Natural killer cell (primary cell): Measurements from ENCODE around the gene SERPINA10. TPM values are rescaled to one million over a fixed set of nuclear protein-coding genes. Genes with fewer than 3 reads are reported as not detected.

Experiments
- ATAC-seq, 3 donors: fragments of 150-1000 bp in 2 of 3; fragments of 200-7000 bp in 1 of 3; cut with Tn5 transposase; 1 replicate in 1 of 3; 2 replicates in 2 of 3; pipeline ENCODE4 v1.10.0; 2021; ENCODE audit warnings: mild to moderate bottlenecking in 2 of 3, moderate library complexity in 2 of 3
- DNase-seq, 2 donors: peaks; one replicate each; pipeline versions ENCODE4 v3.0.0 to v3.0.0-alpha.2; 2013 to 2021; ENCODE audit warnings: mixed read lengths in 1 of 2
- H3K27ac ChIP-seq: one replicate; pipeline ENCODE4 v1.5.1; 2013; ENCODE audit warnings: mild to moderate bottlenecking, low read length
- H3K27me3 ChIP-seq: one replicate; pipeline ENCODE4 v1.6.1; 2013; ENCODE audit warnings: low read length; ENCODE audit not compliant: control insufficient read depth, insufficient read depth
- H3K36me3 ChIP-seq: one replicate; pipeline ENCODE4 v1.6.1; 2013; ENCODE audit warnings: low read length; ENCODE audit not compliant: control insufficient read depth, insufficient read depth
- H3K4me1 ChIP-seq: one replicate; pipeline ENCODE4 v1.6.1; 2013; ENCODE audit warnings: low read length; ENCODE audit not compliant: control insufficient read depth, insufficient read depth
- H3K4me3 ChIP-seq: one replicate; pipeline ENCODE4 v1.5.1; 2013; ENCODE audit warnings: low read length
- H3K9me3 ChIP-seq: one replicate; pipeline ENCODE4 v1.6.1; 2013; ENCODE audit warnings: low read length; ENCODE audit not compliant: control insufficient read depth, insufficient read depth
- H3K27ac Mint-ChIP-seq, 2 donors: one replicate each; pipeline ENCODE4 v1.8.0; 2022; ENCODE audit warnings: mild to moderate bottlenecking in 2 of 2, mixed read lengths in 2 of 2, moderate library complexity in 1 of 2
- H3K27me3 Mint-ChIP-seq, 2 donors: one replicate each; pipeline ENCODE4 v1.8.0; 2022; ENCODE audit warnings: low read depth in 2 of 2, mixed read lengths in 2 of 2
- H3K36me3 Mint-ChIP-seq: one replicate; pipeline ENCODE4 v1.8.0; 2022; ENCODE audit warnings: mixed read lengths
- H3K4me1 Mint-ChIP-seq, 2 donors: one replicate each; pipeline ENCODE4 v1.8.0; 2022; ENCODE audit warnings: mixed read lengths in 2 of 2
- H3K4me3 Mint-ChIP-seq: one replicate; pipeline ENCODE4 v1.8.0; 2022; ENCODE audit warnings: mild to moderate bottlenecking, moderate library complexity, mixed read lengths
- H3K9me3 Mint-ChIP-seq, 2 donors: one replicate each; pipeline ENCODE4 v1.8.0; 2022; ENCODE audit warnings: mixed read lengths in 2 of 2
- WGBS: methylation state at CpG from one replicate; pipeline ENCODE4 v1.1.7; 2013; ENCODE audit warnings: missing lambda C conversion rate; ENCODE audit not compliant: insufficient coverage; 5-methylcytosine and 5-hydroxymethylcytosine counted together
- intact Hi-C: fragments of 100-400 bp; cut with micrococcal nuclease; formaldehyde crosslinking; loops from one replicate; pipeline ENCODE4 v1.14.2; 2022
- total RNA-seq, 4 donors: library from RNA; stranded (reverse); fragments of 120-200 nt in 1 of 4; gene quantifications; one replicate each; pipeline versions ENCODE4 v1.2.3 to v1.2.4, GENCODE V29; 2013 to 2022
- TF ChIP-seq, protein P1 (sequence below): fragments of 200-600 bp; IDR thresholded peaks from one replicate; pipeline ENCODE4 v1.8.0; 2022; ENCODE audit warnings: antibody characterized with exemption

Gene SERPINA10
- total RNA-seq, 3 donors from 2014 or later (not counting 1 experiment from before 2014, with no cell fraction given): not detected

- H3K27ac Mint-ChIP-seq: no peak overlapping the region
- H3K4me3 Mint-ChIP-seq: no peak overlapping the region
- no peaks in the 10 kb centered on the region for H3K9me3 Mint-ChIP-seq
- ATAC-seq (no peak), DNase-seq (no peak)
- H3K9me3 ChIP-seq: no peaks in the 10 kb centered on the region
- no peaks in the 10 kb centered on the region for H3K4me1 ChIP-seq
- H3K36me3 Mint-ChIP-seq: no peaks in the 10 kb centered on the region
- H3K27me3 Mint-ChIP-seq: peaks cover 16 to 35% of the 10 kb centered on the region in 2 donors
- no peak overlapping the region for H3K27ac ChIP-seq
- no peak overlapping the region for H3K4me3 ChIP-seq
- TF ChIP-seq, protein P1, sequence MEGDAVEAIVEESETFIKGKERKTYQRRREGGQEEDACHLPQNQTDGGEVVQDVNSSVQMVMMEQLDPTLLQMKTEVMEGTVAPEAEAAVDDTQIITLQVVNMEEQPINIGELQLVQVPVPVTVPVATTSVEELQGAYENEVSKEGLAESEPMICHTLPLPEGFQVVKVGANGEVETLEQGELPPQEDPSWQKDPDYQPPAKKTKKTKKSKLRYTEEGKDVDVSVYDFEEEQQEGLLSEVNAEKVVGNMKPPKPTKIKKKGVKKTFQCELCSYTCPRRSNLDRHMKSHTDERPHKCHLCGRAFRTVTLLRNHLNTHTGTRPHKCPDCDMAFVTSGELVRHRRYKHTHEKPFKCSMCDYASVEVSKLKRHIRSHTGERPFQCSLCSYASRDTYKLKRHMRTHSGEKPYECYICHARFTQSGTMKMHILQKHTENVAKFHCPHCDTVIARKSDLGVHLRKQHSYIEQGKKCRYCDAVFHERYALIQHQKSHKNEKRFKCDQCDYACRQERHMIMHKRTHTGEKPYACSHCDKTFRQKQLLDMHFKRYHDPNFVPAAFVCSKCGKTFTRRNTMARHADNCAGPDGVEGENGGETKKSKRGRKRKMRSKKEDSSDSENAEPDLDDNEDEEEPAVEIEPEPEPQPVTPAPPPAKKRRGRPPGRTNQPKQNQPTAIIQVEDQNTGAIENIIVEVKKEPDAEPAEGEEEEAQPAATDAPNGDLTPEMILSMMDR: no peak
- H3K4me1 Mint-ChIP-seq: no peaks in the 10 kb centered on the region
- no peaks in the 10 kb centered on the region for H3K36me3 ChIP-seq
- no peaks in the 10 kb centered on the region for H3K27me3 ChIP-seq
- intact Hi-C loops: no loop called here
These were observed 39.5 kb upstream of the SERPINA10 start for GRCh38 chr14:94332587-94332986.

DNA sequence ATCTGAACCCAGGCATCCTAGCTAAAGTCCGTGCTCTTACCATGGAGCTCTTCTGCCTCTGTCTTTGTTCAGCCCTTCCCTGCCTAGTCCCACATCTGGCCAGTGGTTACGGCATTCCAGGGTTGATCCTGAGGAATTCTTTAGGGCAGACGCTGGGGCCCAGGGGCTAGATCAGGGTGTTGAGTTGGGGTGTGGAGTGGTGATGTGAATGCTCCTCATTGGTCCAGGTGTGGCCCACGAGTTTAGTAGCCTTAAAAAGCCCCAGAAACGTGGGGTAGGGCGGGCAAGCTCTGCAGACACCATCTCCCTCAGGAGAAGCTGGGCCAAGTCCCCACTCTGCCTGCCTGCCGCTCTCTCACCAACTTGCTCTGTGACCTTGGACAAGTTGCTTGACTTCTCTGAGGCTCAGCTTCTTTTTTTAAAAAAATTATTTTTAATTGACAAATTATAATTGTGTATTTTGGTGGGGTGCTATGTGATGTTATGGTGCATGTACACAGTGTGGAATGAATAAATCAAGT, 39.1 kb upstream of the SERPINA10 start:
- TF ChIP-seq, protein P1: no peak
- 69% methylated on average over 7 of the region's 7 CpGs for WGBS
- Mint-ChIP-seq H3K9me3 (no peaks in the 10 kb centered on the region), H3K4me3 (no peak overlapping the region), H3K36me3 (no peaks in the 10 kb centered on the region), H3K27ac (no peak overlapping the region), H3K27me3 (peaks cover 18 to 35% of the 10 kb centered on the region in 2 donors), H3K4me1 (no peaks in the 10 kb centered on the region)
- Histone ChIP-seq H3K4me3 (no peak overlapping the region), H3K27ac (no peak overlapping the region), H3K27me3 (no peaks in the 10 kb centered on the region), H3K9me3 (no peaks in the 10 kb centered on the region), H3K4me1 (no peaks in the 10 kb centered on the region), H3K36me3 (no peaks in the 10 kb centered on the region)
- no peak for DNase-seq
- ATAC-seq: no peak
- intact Hi-C loops: no loop called here

DNA sequence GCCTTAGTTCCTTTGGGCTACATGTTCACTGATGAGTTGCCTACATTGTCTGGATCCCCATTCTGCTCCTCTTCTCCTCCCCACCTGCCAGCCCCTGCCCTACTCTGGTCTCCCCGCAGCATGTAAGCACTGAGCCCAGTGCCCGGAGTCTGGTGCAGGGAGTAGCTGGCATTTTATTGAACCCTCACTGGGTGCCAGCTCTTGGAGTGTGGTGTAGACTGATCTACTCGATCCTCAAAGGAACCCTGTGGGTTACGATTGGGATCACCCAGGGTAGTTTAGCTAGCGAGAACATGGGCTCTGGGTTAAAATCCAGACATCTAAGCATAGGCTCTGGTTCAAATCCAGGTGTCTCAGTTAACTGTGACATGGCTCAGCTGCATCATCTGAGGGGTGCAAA, 38.4 kb upstream of the SERPINA10 start:
- Histone ChIP-seq H3K36me3 (no peaks in the 10 kb centered on the region), H3K27ac (no peak overlapping the region), H3K27me3 (no peaks in the 10 kb centered on the region), H3K4me1 (no peaks in the 10 kb centered on the region), H3K4me3 (no peak overlapping the region), H3K9me3 (no peaks in the 10 kb centered on the region)
- DNase-seq: no peak
- H3K9me3 Mint-ChIP-seq: no peaks in the 10 kb centered on the region
- H3K4me3 Mint-ChIP-seq: no peak overlapping the region
- H3K27me3 Mint-ChIP-seq: peaks cover 18 to 35% of the 10 kb centered on the region in 2 donors
- WGBS: 93% methylated on average over 5 of the region's 5 CpGs
- H3K27ac Mint-ChIP-seq: no peak overlapping the region
- TF ChIP-seq, protein P1: no peak
- no peaks in the 10 kb centered on the region for H3K4me1 Mint-ChIP-seq
- H3K36me3 Mint-ChIP-seq: no peaks in the 10 kb centered on the region
- no peak for ATAC-seq
- intact Hi-C loops: no loop called here

DNA sequence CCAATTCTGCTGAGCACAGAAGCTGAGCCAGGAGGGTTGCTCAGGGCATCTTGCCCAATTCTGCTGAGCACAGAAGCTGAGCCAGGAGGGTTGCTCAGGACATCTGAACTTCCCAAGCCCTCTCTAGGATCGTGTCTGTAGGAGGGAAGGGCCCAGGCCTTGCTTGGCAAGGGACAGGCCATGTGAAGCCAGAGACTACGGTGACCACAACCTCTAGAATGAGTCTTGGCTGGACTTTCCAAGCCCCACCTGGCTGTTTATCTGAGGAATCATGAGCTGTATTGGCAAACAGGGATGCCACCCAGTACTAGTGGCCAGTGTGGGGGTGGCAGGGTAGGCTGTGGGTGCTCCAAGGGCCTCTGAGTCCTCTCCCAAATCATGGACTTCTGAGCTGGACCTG, 37.8 kb upstream of the SERPINA10 start:
- intact Hi-C loops: no loop called here
- peaks cover 21 to 32% of the 10 kb centered on the region in 2 donors for H3K27me3 Mint-ChIP-seq
- no peaks in the 10 kb centered on the region for H3K9me3 ChIP-seq
- no peak overlapping the region for H3K27ac ChIP-seq
- WGBS: 77% methylated on average over 2 of the region's 2 CpGs
- no peak for DNase-seq
- no peak overlapping the region for H3K4me3 ChIP-seq
- TF ChIP-seq, protein P1: no peak
- H3K9me3 Mint-ChIP-seq: no peaks in the 10 kb centered on the region
- no peaks in the 10 kb centered on the region for H3K36me3 ChIP-seq
- H3K4me3 Mint-ChIP-seq: no peak overlapping the region
- no peaks in the 10 kb centered on the region for H3K4me1 ChIP-seq
- no peak for ATAC-seq
- no peaks in the 10 kb centered on the region for H3K27me3 ChIP-seq
- no peaks in the 10 kb centered on the region for H3K36me3 Mint-ChIP-seq
- no peak overlapping the region for H3K27ac Mint-ChIP-seq
- H3K4me1 Mint-ChIP-seq: no peaks in the 10 kb centered on the region
